Measurements from ENCODE around the gene TMEM120B. TPM values are rescaled to one million over a fixed set of nuclear protein-coding genes. Genes with fewer than 3 reads are reported as not detected.

TMEM120B gene
- total RNA-seq, 4 donors from 2014 or later = 1.9 to 19.9 (median 4.5) TPM

- TF ChIP-seq POLR2AphosphoS5 (IDR thresholded peaks at IDR 0.05) = no peak
- no peak for TF ChIP-seq POLR2A (IDR thresholded peaks at IDR 0.05)
- no peak for TF ChIP-seq EP300 (IDR thresholded peaks at IDR 0.05; ENCODE audit: low read depth)
- no peak for TF ChIP-seq CTCF (IDR thresholded peaks at IDR 0.05)
- Histone ChIP-seq H3K27me3 (no peaks in the 10 kb centered on the region), H3K9me3 (no peaks in the 10 kb centered on the region), H3K27ac (no peak overlapping the region), H3K4me3 (no peak overlapping the region), H3K4me1 (peaks cover 0 to 10% (median 4%) of the 10 kb centered on the region in 4 donors), H3K36me3 (no peaks in the 10 kb centered on the region)
- in situ Hi-C loops (cut with MboI; ENCODE audit: low pct_ligation_motif_present in 1 of 4, low pct_unique_long_range_greater_than_20kb in 1 of 4, low sequenced_read_pairs in 3 of 4) = loop anchor here in 1 of 4 donors (10.0 kb wide), 1 partner anchor 57 kb away; no protein-coding TSS in a partner anchor
- WGBS, 2 donors (ENCODE audit: low coverage in 1 of 2) = 77 to 79% methylated on average over 4 to 6 of the region's 6 CpGs
- no peak for DNase-seq
- intact Hi-C loops (cut with DNase I; ENCODE audit: low total_unique reads) = no loop called here
These were observed 49.7 kb downstream of the TMEM120B start for GRCh38 chr12:121762269-121762668.

GRCh38 chr12:121764808-121765207, 52.3 kb downstream of the TMEM120B start:
- intact Hi-C loops (cut with DNase I; ENCODE audit: low total_unique reads) (no loop called here), in situ Hi-C loops (cut with MboI; ENCODE audit: low pct_ligation_motif_present in 1 of 4, low pct_unique_long_range_greater_than_20kb in 1 of 4, low sequenced_read_pairs in 3 of 4) (loop anchor here in 1 of 4 donors (10.0 kb wide), 1 partner anchor 60 kb away; no protein-coding TSS in a partner anchor)
- H3K27me3 ChIP-seq = no peaks in the 10 kb centered on the region
- H3K4me3 ChIP-seq = no peak overlapping the region
- DNase-seq = no peak
- no peaks in the 10 kb centered on the region for H3K36me3 ChIP-seq
- no peaks in the 10 kb centered on the region for H3K9me3 ChIP-seq
- no peak for TF ChIP-seq POLR2AphosphoS5 (IDR thresholded peaks at IDR 0.05)
- TF ChIP-seq CTCF (IDR thresholded peaks at IDR 0.05) = no peak
- TF ChIP-seq EP300 (IDR thresholded peaks at IDR 0.05; ENCODE audit: low read depth) = no peak
- no peak for TF ChIP-seq POLR2A (IDR thresholded peaks at IDR 0.05)
- peaks cover 0 to 19% (median 8%) of the 10 kb centered on the region in 4 donors for H3K4me1 ChIP-seq
- no peak overlapping the region for H3K27ac ChIP-seq
- WGBS, 2 donors (ENCODE audit: low coverage in 1 of 2) = 67 to 93% methylated on average over 1 to 3 of the region's 3 CpGs

DNA sequence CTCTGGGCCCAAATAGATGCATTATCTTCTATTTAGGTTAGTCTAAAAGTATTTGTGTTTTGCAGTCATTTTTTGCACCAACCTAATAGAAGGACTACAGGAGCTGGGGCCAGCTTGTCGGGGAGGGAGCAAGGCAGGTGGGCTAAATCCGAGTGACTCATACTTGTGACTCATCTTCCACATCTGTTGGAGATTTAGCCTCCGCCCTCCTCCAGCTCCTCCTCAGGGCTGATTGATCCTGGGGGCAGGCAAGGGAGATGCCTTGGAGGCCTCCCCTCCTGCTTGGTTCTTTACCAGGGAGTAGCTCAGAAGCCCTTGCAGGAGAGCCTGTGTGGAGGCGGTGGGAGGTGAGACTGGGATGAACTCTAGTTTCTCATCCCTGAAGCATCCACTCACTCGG, 53.0 kb downstream of the TMEM120B start:
- WGBS, 2 donors (ENCODE audit: low coverage in 1 of 2) = 84% methylated on average over 5 of the region's 5 CpGs; no CpG with 5 or more reads in 1 of the 2 donors
- intact Hi-C loops (cut with DNase I; ENCODE audit: low total_unique reads) = no loop called here
- Histone ChIP-seq H3K9me3 (no peaks in the 10 kb centered on the region), H3K27ac (no peak overlapping the region), H3K4me3 (no peak overlapping the region), H3K36me3 (no peaks in the 10 kb centered on the region), H3K4me1 (peaks cover 0 to 19% (median 8%) of the 10 kb centered on the region in 4 donors), H3K27me3 (no peaks in the 10 kb centered on the region)
- DNase-seq = no peak
- in situ Hi-C loops (cut with MboI; ENCODE audit: low pct_ligation_motif_present in 1 of 4, low pct_unique_long_range_greater_than_20kb in 1 of 4, low sequenced_read_pairs in 3 of 4) = loop anchor here in 1 of 4 donors (10.0 kb wide), 1 partner anchor 61 kb away; no protein-coding TSS in a partner anchor
- no peak for TF ChIP-seq POLR2AphosphoS5 (IDR thresholded peaks at IDR 0.05)
- no peak for TF ChIP-seq POLR2A (IDR thresholded peaks at IDR 0.05)
- no peak for TF ChIP-seq EP300 (IDR thresholded peaks at IDR 0.05; ENCODE audit: low read depth)
- no peak for TF ChIP-seq CTCF (IDR thresholded peaks at IDR 0.05)

- H3K4me1 ChIP-seq = peaks cover 0 to 19% (median 7%) of the 10 kb centered on the region in 4 donors
- DNase-seq = no peak
- H3K36me3 ChIP-seq = no peaks in the 10 kb centered on the region
- in situ Hi-C loops (cut with MboI; ENCODE audit: low pct_ligation_motif_present in 1 of 4, low pct_unique_long_range_greater_than_20kb in 1 of 4, low sequenced_read_pairs in 3 of 4) = loop anchor here in 1 of 4 donors (10.0 kb wide), 1 partner anchor 62 kb away; no protein-coding TSS in a partner anchor
- H3K27ac ChIP-seq = no peak overlapping the region
- intact Hi-C loops (cut with DNase I; ENCODE audit: low total_unique reads) = no loop called here
- no peaks in the 10 kb centered on the region for H3K27me3 ChIP-seq
- no peaks in the 10 kb centered on the region for H3K9me3 ChIP-seq
- WGBS, 2 donors (ENCODE audit: low coverage in 1 of 2) = 94% methylated on average over 5 of the region's 5 CpGs; no CpG with 5 or more reads in 1 of the 2 donors
- TF ChIP-seq EP300 (IDR thresholded peaks at IDR 0.05; ENCODE audit: low read depth) = no peak
- no peak for TF ChIP-seq POLR2A (IDR thresholded peaks at IDR 0.05)
- no peak for TF ChIP-seq POLR2AphosphoS5 (IDR thresholded peaks at IDR 0.05)
- no peak for TF ChIP-seq CTCF (IDR thresholded peaks at IDR 0.05)
- H3K4me3 ChIP-seq = no peak overlapping the region
These were observed 53.9 kb downstream of the TMEM120B start for GRCh38 chr12:121766290-121767039.

Data from transverse colon (tissue), 4 donors.